Measurements from ENCODE around the gene MRPL14.

The MRPL14 gene

GRCh38 chr6:44064948-44065272 is 62.3 kb downstream of the MRPL14 start:
- DNase-seq (ENCODE audit: low read depth): no peak

- peak; percentile 77 for DNase-seq (ENCODE audit: low read depth)
Measured at GRCh38 chr6:44064089-44064947, 62.9 kb downstream of the MRPL14 start.

DNA sequence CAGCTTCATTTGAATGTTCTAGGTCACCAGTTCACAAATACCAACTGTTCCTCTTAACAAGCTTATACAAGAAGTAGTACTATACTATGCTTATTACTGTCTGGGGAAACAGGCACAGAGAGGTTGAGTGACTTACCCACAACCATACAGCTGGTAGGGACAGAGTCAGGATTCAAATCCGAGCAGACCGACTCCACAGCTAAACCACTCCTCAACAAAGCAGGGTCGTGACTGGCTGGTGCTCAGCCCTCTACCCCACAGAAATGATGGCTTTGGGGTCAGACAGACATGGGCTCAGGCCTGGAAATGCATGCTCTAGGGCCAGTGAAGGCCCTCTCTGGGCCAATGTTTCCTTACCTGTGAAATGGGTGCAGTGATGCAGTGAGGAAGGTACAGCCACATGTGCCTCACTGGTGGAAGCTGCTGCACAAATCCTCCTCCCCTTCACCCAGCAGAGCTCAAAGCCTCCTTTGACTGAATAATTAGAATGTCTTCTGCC is 63.6 kb downstream of the MRPL14 start:
- DNase-seq (ENCODE audit: low read depth): no peak

Data from GM04504 (cell line).